Uterus (tissue), 4 donors: ENCODE results near the gene ZNF846. TPM values are rescaled to one million over a fixed set of nuclear protein-coding genes. Genes with fewer than 3 reads are reported as not detected.
A peak's percentile ranks its signal among the peaks of the same experiment; 100 is the strongest.

Experiments
- DNase-seq, 2 donors: peaks; one replicate each; pipeline ENCODE4 v3.0.0-alpha.2; 2019 to 2020
- H3K27ac ChIP-seq, 2 donors: fragments of 200-600 bp; sonication (generic); 1 replicate in 1 of 2; 2 replicates in 1 of 2; pipeline ENCODE4 v1.5.1; 2016 to 2018
- H3K27me3 ChIP-seq, 2 donors: fragments of 200-600 bp; sonication (generic); one replicate each; pipeline ENCODE4 v1.5.1; 2018 to 2019; ENCODE audit warnings: control low read depth in 1 of 2
- H3K36me3 ChIP-seq, 2 donors: fragments of 200-600 bp; sonication (generic); one replicate each; pipeline ENCODE4 v1.5.1; 2019; ENCODE audit warnings: control low read depth in 1 of 2
- H3K4me1 ChIP-seq, 2 donors: fragments of 200-600 bp; sonication (generic); one replicate each; pipeline ENCODE4 v1.5.1; 2018 to 2019; ENCODE audit warnings: control low read depth in 1 of 2
- H3K4me3 ChIP-seq, 2 donors: fragments of 200-600 bp; sonication (generic); 1 replicate in 1 of 2; 2 replicates in 1 of 2; pipeline ENCODE4 v1.5.1; 2018 to 2019; ENCODE audit warnings: mild to moderate bottlenecking in 1 of 2
- H3K9me3 ChIP-seq, 2 donors: fragments of 200-600 bp; sonication (generic); one replicate each; pipeline ENCODE4 v1.5.1; 2019; ENCODE audit warnings: control low read depth in 1 of 2
- POLR2A ChIP-seq, 2 donors: fragments of 450-650 bp; IDR thresholded peaks; one replicate each; pipeline ENCODE4 v1.6.1; 2016; ENCODE audit warnings: antibody characterized with exemption in 2 of 2, mild to moderate bottlenecking in 1 of 2, moderate library complexity in 1 of 2
- intact Hi-C: fragments of 100-400 bp; cut with DNase I; formaldehyde crosslinking; loops from one replicate; pipeline ENCODE4 v1.15.1; 2023; ENCODE audit warnings: low total_unique reads
- total RNA-seq, 4 donors: library from RNA; depleted of rRNA in 3 of 4; stranded (reverse); fragments of >200 nt in 3 of 4; gene quantifications; one replicate each; pipeline versions ENCODE4 v1.1.0 to v1.2.4, GENCODE V29; 2014 to 2023
- TF ChIP-seq, protein P1 (sequence below), 4 experiments: fragments of 200-600 bp in 2 of 4; fragments of 450-650 bp in 2 of 4; sonication (generic) in 2 of 4; IDR thresholded peaks; one replicate each; pipeline ENCODE4 v1.5.1; 2016 to 2019; ENCODE audit warnings: antibody characterized with exemption in 4 of 4, mild to moderate bottlenecking in 2 of 4, moderate library complexity in 1 of 4
- donor health status: DM: yes; HTN: yes; CAD: no.

Gene ZNF846
- 10 to 100 TPM; 15.0 to 71.0 (median 39.7) TPM for total RNA-seq

DNA sequence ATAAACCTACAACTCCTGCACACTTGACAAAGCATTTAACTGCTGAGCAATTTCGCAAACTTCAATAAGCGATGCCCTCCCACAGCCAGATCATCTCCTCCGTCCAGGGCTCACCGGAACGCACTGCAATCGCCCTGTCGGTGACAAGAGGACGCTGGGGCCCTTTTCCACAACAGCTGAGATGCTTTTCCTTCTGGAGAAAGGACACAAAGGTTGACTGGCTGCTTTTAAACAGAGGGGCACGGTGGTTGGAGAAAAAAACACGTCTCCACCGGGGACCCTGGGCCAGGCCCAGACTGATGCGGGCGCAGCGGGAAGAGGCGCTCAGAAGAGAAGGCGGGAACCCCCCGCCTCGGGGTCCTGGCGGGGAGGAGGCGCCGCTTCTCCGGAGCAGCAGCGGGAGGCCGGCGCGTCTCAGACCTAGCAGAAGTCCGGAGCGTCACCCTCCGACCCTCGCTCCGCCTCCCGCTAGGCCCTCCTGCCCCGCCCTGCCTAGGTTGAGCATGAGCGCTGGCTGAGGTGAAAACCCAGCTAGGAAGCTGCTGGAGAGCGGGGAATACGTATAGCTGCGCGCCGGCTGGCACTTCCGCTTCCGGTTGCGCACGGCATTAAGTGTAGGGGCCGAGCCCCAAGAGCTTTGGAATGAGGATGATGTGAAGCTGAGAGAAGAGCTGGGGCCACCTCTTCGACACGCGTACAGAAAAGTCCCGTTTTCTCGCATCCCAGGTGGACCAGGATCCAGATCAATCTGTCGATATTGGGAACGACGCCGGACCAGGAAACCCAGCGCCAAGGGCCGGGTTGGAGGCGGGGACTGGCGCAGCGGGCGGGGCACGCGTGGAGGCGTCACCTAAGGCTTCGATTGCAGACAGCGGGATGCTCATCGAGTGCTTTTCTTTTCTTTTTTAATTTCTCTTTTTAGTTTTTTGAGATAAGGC lies at the start of gene ZNF846:
Gene ZNF846, minus strand, starts transcription at position 564 of the 938 bp plus-strand sequence. CDS start 3,788 bp downstream, outside the sequence.
- no peaks in the 10 kb centered on the region for H3K9me3 ChIP-seq
- H3K4me3 ChIP-seq, result peak within 1 kb of the TSS; percentile 70 to 83
- H3K27me3 ChIP-seq, result no peaks in the 10 kb centered on the region
- peak; percentile 92 to 94 for DNase-seq
- H3K36me3 ChIP-seq, result no peaks in the 10 kb centered on the region
- TF ChIP-seq, protein P1, sequence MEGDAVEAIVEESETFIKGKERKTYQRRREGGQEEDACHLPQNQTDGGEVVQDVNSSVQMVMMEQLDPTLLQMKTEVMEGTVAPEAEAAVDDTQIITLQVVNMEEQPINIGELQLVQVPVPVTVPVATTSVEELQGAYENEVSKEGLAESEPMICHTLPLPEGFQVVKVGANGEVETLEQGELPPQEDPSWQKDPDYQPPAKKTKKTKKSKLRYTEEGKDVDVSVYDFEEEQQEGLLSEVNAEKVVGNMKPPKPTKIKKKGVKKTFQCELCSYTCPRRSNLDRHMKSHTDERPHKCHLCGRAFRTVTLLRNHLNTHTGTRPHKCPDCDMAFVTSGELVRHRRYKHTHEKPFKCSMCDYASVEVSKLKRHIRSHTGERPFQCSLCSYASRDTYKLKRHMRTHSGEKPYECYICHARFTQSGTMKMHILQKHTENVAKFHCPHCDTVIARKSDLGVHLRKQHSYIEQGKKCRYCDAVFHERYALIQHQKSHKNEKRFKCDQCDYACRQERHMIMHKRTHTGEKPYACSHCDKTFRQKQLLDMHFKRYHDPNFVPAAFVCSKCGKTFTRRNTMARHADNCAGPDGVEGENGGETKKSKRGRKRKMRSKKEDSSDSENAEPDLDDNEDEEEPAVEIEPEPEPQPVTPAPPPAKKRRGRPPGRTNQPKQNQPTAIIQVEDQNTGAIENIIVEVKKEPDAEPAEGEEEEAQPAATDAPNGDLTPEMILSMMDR (IDR thresholded peaks at IDR 0.05), result no peak
- TF ChIP-seq POLR2A (IDR thresholded peaks at IDR 0.05), result peak; percentile 54 to 71
- no peaks in the 10 kb centered on the region for H3K4me1 ChIP-seq
- intact Hi-C loops, result no loop called here
- peak within 1 kb of the TSS; percentile 94 to 95 for H3K27ac ChIP-seq

- Histone ChIP-seq H3K4me3 (peak overlapping the region; percentile 84 to 98), H3K27me3 (no peaks in the 10 kb centered on the region), H3K9me3 (no peaks in the 10 kb centered on the region), H3K27ac (peak overlapping the region; percentile 89 to 99), H3K4me1 (no peaks in the 10 kb centered on the region), H3K36me3 (no peaks in the 10 kb centered on the region)
- no peak for DNase-seq
- TF ChIP-seq POLR2A (IDR thresholded peaks at IDR 0.05), result no peak
- TF ChIP-seq, protein P1 (IDR thresholded peaks at IDR 0.05), result no peak
- intact Hi-C loops, result no loop called here
Measured at GRCh38 chr19:9818175-9818733, 49.7 kb upstream of the ZNF846 start.

GRCh38 chr19:9811139-9811538 lies 42.6 kb upstream of the ZNF846 start:
- Histone ChIP-seq H3K4me1 (no peaks in the 10 kb centered on the region), H3K27ac (no peak overlapping the region), H3K4me3 (no peak overlapping the region), H3K27me3 (no peaks in the 10 kb centered on the region), H3K36me3 (no peaks in the 10 kb centered on the region), H3K9me3 (no peaks in the 10 kb centered on the region)
- DNase-seq, result no peak
- TF ChIP-seq, protein P1 (IDR thresholded peaks at IDR 0.05), result no peak
- TF ChIP-seq POLR2A (IDR thresholded peaks at IDR 0.05), result no peak
- intact Hi-C loops, result no loop called here

- Histone ChIP-seq H3K9me3 (no peaks in the 10 kb centered on the region), H3K4me3 (no peak overlapping the region), H3K27me3 (no peaks in the 10 kb centered on the region), H3K36me3 (no peaks in the 10 kb centered on the region), H3K4me1 (no peaks in the 10 kb centered on the region), H3K27ac (no peak overlapping the region)
- TF ChIP-seq POLR2A (IDR thresholded peaks at IDR 0.05), result no peak
- TF ChIP-seq, protein P1 (IDR thresholded peaks at IDR 0.05), result no peak
- no peak for DNase-seq
- intact Hi-C loops, result no loop called here
Measured at GRCh38 chr19:9808855-9809824, 40.6 kb upstream of the ZNF846 start.
